Head of caudate nucleus (tissue), 42 donors: ENCODE measurements around the gene METTL22.

Experiments
- DNase-seq, 42 donors: peaks; one replicate each; pipeline versions ENCODE4 v3.0.0 to v3.0.0-alpha.2; 2020 to 2021; ENCODE audit warnings: mixed read lengths in 7 of 42
- intact Hi-C: fragments of 100-400 bp; cut with DNase I; formaldehyde crosslinking; loops from one replicate; pipeline ENCODE4 v1.15.0; 2022

The METTL22 gene

GRCh38 chr16:8589900-8590688 lies 31.4 kb upstream of the METTL22 start, which contains the start of gene TMEM114:
TMEM114 (minus strand) TSS chr16:8590511; CDS start chr16:8589838, 673 bp downstream.
- no peak for DNase-seq
- intact Hi-C loops = no loop called here

DNA sequence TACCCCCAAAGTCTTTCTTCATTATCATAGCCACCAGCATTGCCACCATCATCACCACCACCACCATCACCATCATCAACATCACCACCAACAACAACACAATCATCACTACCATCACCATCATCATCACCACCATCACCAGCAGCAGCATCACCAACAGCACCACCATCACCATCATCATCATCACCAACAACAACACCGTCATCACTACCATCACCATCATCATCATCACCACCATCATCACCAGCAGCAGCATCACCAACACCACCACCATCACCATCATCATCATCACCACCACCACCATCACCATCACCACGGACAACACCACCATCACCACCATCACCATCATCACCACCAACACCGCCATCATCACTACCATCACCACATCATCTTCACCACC lies 30.7 kb upstream of the METTL22 start:
- no peak for DNase-seq
- intact Hi-C loops = no loop called here

GRCh38 chr16:8591451-8591850 lies 30.0 kb upstream of the METTL22 start:
- intact Hi-C loops = no loop called here
- no peak for DNase-seq

DNA sequence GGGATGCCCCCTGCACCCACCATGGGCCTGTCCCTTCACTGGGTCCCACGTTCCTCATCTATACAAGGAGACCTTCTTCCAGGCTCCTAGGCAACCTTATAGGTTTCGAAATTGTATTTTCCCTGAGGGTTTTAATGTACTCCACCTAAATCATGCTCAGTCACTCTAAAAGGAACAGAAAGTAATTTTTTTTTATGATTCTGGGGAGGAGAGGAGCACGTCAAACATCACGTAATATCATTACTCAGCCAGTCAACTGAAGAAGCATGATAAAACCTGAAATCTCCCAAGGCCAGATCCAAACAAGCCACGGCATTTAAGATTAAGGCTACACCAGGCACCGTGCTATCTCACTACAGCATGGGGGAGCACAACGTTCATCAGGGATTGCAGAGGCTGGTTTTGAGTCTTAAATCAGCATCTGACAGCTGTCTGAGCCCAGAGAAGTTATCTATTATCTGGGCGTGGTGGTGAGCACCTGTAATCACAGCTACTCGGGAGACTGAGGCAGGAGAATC lies 27.3 kb upstream of the METTL22 start:
- intact Hi-C loops = no loop called here
- DNase-seq = no peak

DNA sequence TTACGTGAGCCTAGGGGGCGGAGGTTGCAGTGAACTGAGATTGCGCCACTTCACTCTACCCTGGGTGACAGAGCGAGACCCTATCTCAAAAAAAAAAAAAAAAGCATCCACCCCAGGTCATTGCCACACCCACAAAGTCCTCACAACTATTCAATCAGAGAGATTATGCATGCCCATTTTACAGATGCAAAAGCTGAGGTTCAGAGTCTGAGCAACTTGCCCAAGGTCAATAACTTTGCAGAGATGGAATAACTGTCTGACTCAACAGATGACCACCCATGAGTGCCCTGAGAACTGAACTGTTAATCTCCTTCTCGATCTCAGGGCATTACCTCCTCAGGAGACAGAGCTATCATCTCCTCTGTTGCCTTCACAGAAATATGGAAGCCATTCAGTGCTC lies 25.7 kb upstream of the METTL22 start:
- DNase-seq = no peak
- intact Hi-C loops = no loop called here

DNA sequence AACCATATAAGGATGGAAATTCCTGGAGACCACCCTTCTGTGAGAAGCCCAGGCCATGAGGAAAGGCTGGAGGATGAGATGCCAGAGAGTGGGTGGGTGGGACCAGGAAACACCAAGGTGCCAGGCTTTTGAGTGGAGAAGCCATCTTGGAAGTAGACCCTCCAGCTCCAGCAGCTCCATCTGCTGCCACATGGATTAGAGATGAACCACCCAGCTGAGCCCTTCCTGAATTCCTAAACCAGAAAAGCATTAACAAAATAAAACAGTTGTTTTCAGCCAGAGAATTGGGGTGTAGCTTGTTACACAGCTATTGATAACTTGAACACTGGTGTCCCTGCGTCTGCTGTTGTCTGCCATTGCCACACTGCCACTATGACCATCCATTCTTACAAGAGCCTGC lies 24.9 kb upstream of the METTL22 start:
- intact Hi-C loops = no loop called here
- DNase-seq = no peak

DNA sequence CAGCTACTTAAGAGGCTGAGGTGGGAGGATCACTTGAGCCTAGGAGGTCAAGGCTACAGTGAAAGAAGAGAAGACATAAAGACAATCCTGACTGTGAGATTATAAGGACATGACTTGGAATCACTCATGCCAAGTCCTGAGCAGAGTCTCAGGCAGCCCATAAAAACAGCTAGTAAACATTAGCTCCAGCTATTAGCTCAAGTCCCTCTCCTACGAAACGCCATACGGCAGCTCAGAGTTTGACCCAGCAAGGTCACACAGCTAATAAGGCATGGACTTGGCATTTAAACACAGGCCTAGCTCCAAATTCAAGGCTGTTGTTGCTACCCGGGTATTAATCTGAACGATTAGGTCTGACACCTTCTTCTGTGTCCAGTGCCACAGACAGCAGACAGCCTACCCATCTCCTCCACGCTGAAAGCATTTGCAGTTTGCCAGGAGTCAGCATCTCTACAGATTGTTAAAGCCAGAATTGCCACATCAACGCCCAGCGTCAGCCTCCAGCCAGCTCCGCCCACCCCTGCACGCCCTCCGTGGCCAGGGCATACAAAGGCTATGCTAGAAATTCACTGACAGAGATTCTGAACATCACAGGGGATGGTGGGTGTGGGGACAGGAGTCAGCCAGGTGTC lies 21.2 kb upstream of the METTL22 start:
- intact Hi-C loops = no loop called here
- DNase-seq = no peak

DNA sequence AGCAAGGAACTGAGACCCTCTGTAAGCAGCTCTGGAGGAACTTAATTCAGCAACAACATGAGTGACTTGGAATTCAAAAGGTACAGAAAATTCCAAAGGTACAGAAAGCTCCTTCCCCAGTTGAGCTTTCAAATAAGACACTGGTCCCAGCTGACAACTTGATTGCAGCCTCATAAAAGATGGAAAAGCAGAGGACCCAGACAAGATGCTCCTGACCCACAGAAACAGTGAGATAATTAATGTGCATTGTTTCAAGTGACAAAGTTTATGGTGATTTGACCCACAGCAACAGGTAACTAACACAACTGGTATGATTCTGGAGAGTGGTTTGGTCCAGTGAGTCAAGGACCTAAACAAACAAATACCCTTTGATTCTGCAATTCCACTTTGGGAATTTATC lies 15.9 kb upstream of the METTL22 start:
- intact Hi-C loops = no loop called here
- no peak for DNase-seq

- DNase-seq = no peak
- intact Hi-C loops = no loop called here
Measured at GRCh38 chr16:8607214-8607613, 14.3 kb upstream of the METTL22 start.

GRCh38 chr16:8611122-8611521 lies 10.4 kb upstream of the METTL22 start:
- intact Hi-C loops = no loop called here
- no peak for DNase-seq

DNA sequence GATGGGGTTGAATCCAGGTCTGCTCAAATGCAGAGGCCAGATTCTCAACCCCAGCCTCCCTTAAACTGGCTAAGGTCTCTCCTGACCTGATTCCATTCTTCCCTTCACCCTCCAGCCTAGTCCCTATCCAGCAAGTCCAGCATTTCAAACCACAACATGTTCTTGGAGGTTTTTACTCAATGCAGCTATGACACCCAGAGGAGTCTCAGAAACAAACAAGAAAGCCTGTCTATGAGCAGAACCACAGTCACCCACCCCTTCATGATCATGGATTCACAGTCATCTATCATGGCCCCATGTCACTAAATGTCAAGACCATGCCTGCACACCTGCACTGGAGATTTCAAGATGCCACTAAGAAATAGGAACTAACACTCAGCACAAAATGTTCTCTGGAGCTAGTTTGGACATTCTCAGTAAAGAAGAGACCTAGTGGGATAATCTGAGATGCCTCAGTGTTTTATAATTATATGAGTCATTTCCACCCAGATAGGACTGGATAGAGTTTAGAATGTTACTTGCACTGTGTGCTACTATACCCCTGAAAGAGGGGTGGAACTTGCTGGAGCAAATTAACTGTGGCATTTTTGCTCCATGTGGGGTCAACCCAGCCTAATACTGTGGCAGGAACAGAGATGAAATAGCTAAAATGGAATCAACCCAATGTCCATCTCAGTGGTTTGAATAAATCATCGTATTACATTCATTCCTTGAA lies 9.5 kb upstream of the METTL22 start:
- intact Hi-C loops = no loop called here
- no peak for DNase-seq

DNA sequence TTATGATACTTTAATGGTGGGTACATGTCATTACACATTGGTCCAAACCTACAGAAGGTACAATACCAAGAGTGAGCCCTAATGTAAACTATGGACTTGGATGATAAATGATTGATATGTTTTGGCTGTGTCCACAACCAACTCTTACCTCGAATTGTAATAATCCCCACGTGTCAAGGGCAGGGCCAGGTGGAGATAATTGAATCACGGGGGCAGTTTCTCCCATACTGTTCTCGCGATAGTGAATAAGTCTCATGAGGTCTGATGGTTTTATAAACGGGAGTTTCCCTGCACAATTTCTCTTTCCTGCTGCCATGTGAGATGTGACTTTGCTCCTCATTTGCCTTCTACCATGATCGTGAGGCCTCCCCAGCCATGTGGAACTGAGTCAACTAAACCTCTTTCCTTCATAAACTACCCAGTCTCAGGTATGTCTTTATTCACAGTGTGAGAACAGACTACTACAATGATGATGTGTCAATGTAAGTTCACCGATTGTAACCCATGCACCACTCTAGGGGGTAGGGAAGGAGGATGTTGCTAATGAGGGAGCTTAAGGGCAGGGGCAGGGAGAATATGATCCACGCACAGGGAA lies 7.0 kb upstream of the METTL22 start:
- DNase-seq = no peak
- intact Hi-C loops = no loop called here

DNA sequence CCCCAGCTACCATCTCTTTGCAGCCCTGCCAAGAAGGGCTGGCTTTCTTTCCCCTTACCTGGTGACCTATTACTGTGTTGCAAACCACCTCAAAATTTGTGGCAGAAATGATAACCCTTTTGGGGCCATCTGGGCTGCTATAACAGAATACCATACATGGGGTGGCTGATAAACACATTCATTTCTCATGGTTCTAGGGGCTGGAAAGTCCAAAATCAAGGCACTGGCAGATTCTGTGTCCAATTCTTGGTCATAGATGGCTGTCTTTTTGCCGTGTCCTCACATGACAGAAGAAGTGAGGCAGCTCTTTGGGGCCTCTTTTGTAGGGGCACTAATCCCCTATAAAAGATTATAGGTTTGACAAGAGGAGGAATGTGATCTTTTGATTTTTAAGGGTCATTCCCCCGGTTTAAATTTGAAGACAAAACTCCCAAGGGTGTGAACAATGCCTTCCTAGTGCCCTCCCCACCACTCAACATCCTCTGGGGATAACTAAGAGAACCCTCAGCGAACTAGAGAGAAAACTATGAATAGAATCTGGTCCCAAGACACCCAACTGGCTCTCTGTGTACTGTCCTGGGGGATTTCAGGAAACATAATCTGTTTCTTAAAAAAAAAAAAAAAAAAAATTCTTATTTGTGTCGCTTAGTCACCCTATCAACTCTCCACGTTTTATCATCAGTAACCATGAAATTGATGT lies 1.7 kb upstream of the METTL22 start:
- no peak for DNase-seq
- intact Hi-C loops = no loop called here

DNA sequence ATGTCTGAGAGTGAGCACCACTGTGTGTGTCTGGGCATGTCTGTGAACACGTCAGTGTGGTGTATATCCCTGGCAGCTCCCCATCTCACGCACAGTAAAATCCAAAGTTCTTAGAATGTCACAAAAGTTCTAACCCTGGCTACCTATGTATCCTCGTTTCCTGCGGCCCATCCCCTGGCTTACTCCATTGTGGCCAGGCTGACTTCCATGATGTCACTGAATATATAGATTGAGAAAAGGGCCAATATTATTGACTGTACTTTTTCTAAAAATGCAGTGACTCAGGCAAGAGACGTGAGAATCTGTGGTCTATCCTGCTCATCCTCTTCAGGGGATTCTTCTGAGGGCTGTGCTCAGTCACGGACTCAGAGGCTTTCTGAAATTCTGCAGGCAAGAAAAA lies 963 bp upstream of the METTL22 start:
- intact Hi-C loops = no loop called here
- DNase-seq = no peak

- intact Hi-C loops = no loop called here
- no peak for DNase-seq
Measured at GRCh38 chr16:8621222-8621571, 301 bp upstream of the METTL22 start.

DNA sequence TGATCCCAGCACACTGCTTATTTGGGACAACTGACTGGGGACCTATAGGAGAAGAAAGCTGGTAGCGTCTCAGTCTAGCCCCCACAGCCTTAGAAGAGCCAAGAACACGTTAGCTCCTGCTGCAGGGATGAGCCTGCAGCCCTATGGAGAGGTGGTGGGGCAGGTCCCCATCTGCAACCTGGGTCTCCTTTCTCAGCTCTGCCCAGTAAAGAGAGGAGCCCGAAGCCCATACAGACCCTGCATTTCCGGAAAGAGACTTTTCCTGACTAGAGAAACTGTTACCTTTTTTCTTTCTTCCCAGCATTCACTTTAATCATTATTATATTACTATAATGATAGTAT lies 788 bp downstream of the METTL22 start:
- no peak for DNase-seq
- intact Hi-C loops = no loop called here

DNA sequence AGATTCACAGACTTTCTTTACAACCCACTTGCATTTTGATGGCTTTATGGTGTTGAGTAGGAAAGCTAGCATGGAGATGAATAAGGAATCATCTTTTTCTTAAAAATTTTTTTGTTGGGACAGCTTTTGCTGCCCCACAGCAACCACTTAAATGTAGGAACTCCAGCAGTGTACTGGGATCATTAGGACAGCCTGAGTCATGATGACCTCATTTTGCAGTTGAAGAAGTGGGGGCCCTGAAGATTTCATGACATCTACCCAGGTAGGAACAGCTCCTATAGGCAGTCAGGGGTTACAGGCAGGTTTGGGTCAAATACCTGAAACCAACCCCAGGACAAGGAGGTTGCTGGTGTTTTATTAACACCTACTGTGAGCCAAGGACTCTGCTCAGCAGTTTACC lies 2.1 kb downstream of the METTL22 start:
- intact Hi-C loops = no loop called here

DNA sequence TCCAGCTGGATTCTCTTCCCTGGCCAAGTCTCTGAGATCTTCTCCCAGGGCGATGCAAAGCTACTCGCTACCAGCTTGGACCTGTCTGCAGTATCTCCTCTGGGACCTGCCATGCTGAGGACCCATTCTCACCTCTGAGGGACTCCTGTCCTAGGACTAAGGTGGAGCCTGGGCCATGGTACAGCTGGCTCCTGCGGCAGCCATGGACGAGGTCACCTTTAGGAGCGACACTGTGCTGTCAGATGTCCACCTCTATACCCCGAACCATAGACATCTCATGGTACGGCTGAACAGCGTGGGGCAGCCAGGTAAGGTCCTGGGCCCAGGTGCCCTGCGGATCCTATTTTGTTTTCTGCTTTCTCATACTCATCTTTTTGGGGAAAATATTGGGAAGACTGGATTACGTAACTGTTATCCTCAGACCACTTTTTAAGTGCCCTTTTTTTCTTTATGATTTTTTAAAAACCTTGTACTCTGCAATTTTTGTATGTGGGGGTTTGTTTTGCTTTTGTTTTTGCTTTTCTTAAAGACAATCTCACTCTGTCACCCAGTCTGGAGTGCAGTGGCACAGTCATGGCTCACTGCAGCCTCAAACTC lies 4.1 kb downstream of the METTL22 start:
- no peak for DNase-seq
- intact Hi-C loops = no loop called here

More for the DNA sequence above, 2.1 kb downstream of the METTL22 start:
- no peak for DNase-seq

DNA sequence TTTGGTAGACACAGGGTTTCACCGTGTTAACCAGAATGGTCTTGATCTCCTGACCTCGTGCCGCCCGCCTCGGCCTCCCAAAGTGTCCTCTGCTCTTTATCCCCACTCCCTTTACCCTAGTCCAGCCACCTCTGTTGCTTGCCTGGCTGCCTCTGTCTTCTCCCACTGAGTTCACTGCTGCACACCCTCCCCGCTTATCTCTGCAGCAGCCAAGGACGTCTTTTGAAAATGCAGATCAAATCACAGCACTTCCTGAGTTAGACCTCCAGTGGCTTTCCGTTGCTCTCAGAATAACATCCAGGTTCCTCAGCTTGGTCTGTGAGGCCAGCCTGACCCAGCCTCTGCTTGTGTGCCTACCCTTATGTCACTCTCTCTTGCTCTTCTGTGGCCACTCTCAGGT lies 5.4 kb downstream of the METTL22 start:
- DNase-seq = no peak
- intact Hi-C loops = no loop called here
